Esophagus squamous epithelium (tissue), 5 donors: ENCODE results near the gene SANBR. TPM values are rescaled to one million over a fixed set of nuclear protein-coding genes. Genes with fewer than 3 reads are reported as not detected.
A peak's percentile ranks its signal among the peaks of the same experiment; 100 is the strongest.

Experiments
- DNase-seq: peaks from one replicate; lab custom pipeline; 2025; lab: John Stamatoyannopoulos, UW
- H3K27ac ChIP-seq, 4 donors: fragments of 200-600 bp; sonication (generic); one replicate each; pipeline ENCODE4 v1.5.1; 2016 to 2019; ENCODE audit warnings: mild to moderate bottlenecking in 1 of 4
- H3K27me3 ChIP-seq, 4 donors: fragments of 200-600 bp; sonication (generic); 1 replicate in 3 of 4; 2 replicates in 1 of 4; pipeline versions ENCODE4 v1.5.1 to v1.6.0; 2017 to 2021; ENCODE audit warnings: antibody characterized with exemption in 1 of 4
- H3K36me3 ChIP-seq, 3 donors: fragments of 200-600 bp; sonication (generic); one replicate each; pipeline ENCODE4 v1.5.1; 2016 to 2019
- H3K4me1 ChIP-seq, 3 donors: fragments of 200-600 bp; sonication (generic); one replicate each; pipeline ENCODE4 v1.5.1; 2017 to 2019
- H3K4me3 ChIP-seq, 4 donors: fragments of 200-600 bp; sonication (generic); 1 replicate in 3 of 4; 2 replicates in 1 of 4; pipeline ENCODE4 v1.5.1; 2016 to 2019; ENCODE audit warnings: mild to moderate bottlenecking in 2 of 4, moderate library complexity in 1 of 4
- H3K9me3 ChIP-seq, 3 donors: fragments of 200-600 bp; sonication (generic); one replicate each; pipeline ENCODE4 v1.5.1; 2016 to 2019
- CTCF ChIP-seq, 6 experiments: fragments of 450-650 bp in 4 of 6; fragments of 200-600 bp in 2 of 6; sonication (generic) in 2 of 6; IDR thresholded peaks; one replicate each; pipeline ENCODE4 v1.5.1; 2016 to 2019; ENCODE audit warnings: antibody characterized with exemption in 6 of 6, mild to moderate bottlenecking in 4 of 6, moderate library complexity in 4 of 6
- POLR2A ChIP-seq, 4 donors: fragments of 450-650 bp; IDR thresholded peaks; one replicate each; pipeline ENCODE4 v1.6.1; 2017; ENCODE audit warnings: antibody characterized with exemption in 4 of 4, mild to moderate bottlenecking in 4 of 4, moderate library complexity in 3 of 4
- WGBS, 2 donors: methylation state at CpG; one replicate each; pipeline ENCODE4 v1.1.5; 2018; 5-methylcytosine and 5-hydroxymethylcytosine counted together
- intact Hi-C: fragments of 100-400 bp; cut with DNase I; formaldehyde crosslinking; loops from one replicate; pipeline ENCODE4 v1.15.0; 2022
- total RNA-seq, 4 donors: library from RNA; depleted of rRNA; stranded (reverse); fragments of >200 nt; gene quantifications; one replicate each; pipeline ENCODE4 v1.1.0, GENCODE V29; 2016
- donor health status: DM: yes; HTN: yes; CAD: no.

The SANBR gene
- 1 to 10 TPM; 2.8 to 6.7 (median 5.2) TPM for total RNA-seq

- WGBS, 2 donors = 0% methylated on average over 7 to 19 of the region's 112 CpGs
- Histone ChIP-seq H3K4me1 (peaks cover 3 to 21% (median 4%) of the 10 kb centered on the region in 3 donors), H3K36me3 (peaks cover 0 to 10% (median 0%) of the 10 kb centered on the region in 3 donors), H3K27me3 (no peaks in the 10 kb centered on the region), H3K4me3 (peak within 1 kb of the TSS; percentile 83 to 99 (median 86)), H3K9me3 (no peaks in the 10 kb centered on the region), H3K27ac (peak within 1 kb of the TSS; percentile 87 to 95 (median 90))
- intact Hi-C loops = no loop called here
- DNase-seq = peak; percentile 38
- peak in 2 of 4 donors; percentile 62 to 86 for TF ChIP-seq POLR2A (IDR thresholded peaks at IDR 0.05)
- TF ChIP-seq CTCF (IDR thresholded peaks at IDR 0.05) = peak in 1 of 6 experiments; percentile 10
Measured at GRCh38 chr2:61065714-61066709, at the start of gene SANBR. SANBR (plus strand) TSS chr2:61065871; CDS start chr2:61070351, 4,480 bp downstream.

GRCh38 chr2:61015976-61016375, 49.7 kb upstream of the SANBR start:
- peaks cover 0 to 3% (median under 1%) of the 10 kb centered on the region in 3 donors for H3K36me3 ChIP-seq
- no peaks in the 10 kb centered on the region for H3K9me3 ChIP-seq
- TF ChIP-seq CTCF (IDR thresholded peaks at IDR 0.05) = no peak
- peak overlapping the region; percentile 88 to 96 (median 92) for H3K27ac ChIP-seq
- H3K4me1 ChIP-seq = peaks cover 10 to 71% (median 20%) of the 10 kb centered on the region in 3 donors
- H3K4me3 ChIP-seq = peak overlapping the region; percentile 63 to 94 (median 78)
- intact Hi-C loops = no loop called here
- 14 to 15% methylated on average over 2 of the region's 2 CpGs for WGBS, 2 donors
- no peak for DNase-seq
- H3K27me3 ChIP-seq = no peaks in the 10 kb centered on the region

DNA sequence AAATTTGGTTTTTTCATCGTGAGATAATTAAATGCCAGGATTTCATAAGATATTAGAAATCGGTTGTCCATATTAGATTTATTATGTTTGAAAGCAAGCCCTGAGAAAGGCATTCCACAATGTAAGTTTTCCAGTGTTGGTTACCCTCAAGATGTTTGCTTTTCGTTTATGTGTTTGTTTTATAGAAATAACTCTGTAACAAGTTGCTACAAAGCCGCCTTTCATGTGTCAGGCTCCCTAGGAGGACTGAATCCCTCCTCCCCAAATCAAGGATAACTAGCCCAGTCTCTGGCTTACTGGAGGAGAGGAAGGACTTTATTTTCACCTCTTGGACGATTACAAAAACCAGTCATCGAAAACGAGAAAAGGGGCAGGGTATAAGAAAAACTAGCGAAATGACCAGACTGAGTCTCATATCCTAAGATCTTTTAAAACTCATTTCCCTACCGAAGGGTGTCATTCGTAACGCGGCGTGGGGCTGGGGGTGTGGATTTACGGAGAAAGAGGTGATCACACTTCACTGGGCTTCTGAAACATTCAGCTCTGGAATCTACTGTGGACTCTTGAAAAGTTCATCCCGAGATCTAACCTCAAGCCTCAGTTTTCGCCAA, 49.2 kb upstream of the SANBR start:
- Histone ChIP-seq H3K4me1 (peaks cover 10 to 75% (median 20%) of the 10 kb centered on the region in 3 donors), H3K4me3 (peak overlapping the region; percentile 63 to 94 (median 78)), H3K9me3 (no peaks in the 10 kb centered on the region), H3K27ac (peak overlapping the region; percentile 88 to 96 (median 92)), H3K27me3 (no peaks in the 10 kb centered on the region), H3K36me3 (peaks cover 3 to 9% (median 5%) of the 10 kb centered on the region in 3 donors)
- 1 to 2% methylated on average over 15 to 16 of the region's 16 CpGs for WGBS, 2 donors
- no peak for TF ChIP-seq POLR2A (IDR thresholded peaks at IDR 0.05)
- no peak for DNase-seq
- intact Hi-C loops = no loop called here

GRCh38 chr2:61017003-61017555, 48.6 kb upstream of the SANBR start:
- DNase-seq = peak; percentile 44
- Histone ChIP-seq H3K9me3 (no peaks in the 10 kb centered on the region), H3K27ac (peak overlapping the region; percentile 88 to 96 (median 92)), H3K27me3 (no peaks in the 10 kb centered on the region), H3K4me3 (peak overlapping the region; percentile 63 to 94 (median 78)), H3K36me3 (peaks cover 3 to 14% (median 7%) of the 10 kb centered on the region in 3 donors), H3K4me1 (peaks cover 10 to 71% (median 20%) of the 10 kb centered on the region in 3 donors)
- intact Hi-C loops = no loop called here
- TF ChIP-seq POLR2A (IDR thresholded peaks at IDR 0.05) = no peak
- TF ChIP-seq CTCF (IDR thresholded peaks at IDR 0.05) = peak in 1 of 6 experiments; percentile 6
- 0 to 1% methylated on average over 21 to 27 of the region's 27 CpGs for WGBS, 2 donors

DNA sequence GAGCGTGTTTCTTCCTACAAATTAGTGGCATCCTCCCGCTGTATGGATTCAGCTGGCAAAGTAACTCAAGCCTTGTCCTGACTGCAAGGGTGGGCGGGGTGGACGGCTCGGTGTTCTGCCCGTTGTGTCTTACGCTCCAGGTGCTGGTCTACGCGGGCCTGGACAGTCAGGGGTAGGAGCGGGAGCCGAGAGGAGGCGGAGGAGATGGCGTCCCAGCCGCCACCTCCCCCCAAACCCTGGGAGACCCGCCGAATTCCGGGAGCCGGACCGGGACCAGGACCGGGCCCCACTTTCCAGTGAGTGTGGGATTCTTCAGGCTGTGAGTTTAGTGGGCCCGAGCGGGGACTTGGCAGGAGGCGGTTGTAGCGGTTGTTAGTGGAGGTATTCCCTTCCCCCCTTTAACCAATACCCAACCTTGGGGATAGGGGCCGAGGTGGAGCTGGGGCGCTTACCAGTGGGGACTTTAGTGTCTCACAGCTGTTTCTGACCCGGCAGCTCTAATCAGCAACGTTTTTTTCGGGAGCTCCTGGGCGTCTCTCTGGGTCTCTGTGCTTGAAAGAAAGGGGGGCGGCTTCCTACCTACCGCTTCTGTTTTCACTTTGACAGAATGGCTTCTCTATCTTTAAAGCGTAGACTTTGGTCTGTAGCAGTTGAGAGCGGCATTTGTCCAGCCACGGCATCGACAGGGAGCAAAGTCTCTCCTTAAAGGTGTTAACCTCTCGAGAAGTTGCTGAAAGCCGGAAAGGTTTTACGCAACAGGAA, 47.9 kb upstream of the SANBR start, which contains the start of the genes PEX13 and PUS10:
Gene PEX13, plus strand, starts transcription at position 165 of the 762 bp plus-strand sequence. Its CDS starts 40 bp downstream, at position 205.
Gene PUS10, minus strand, starts transcription at position 700 of the 762 bp plus-strand sequence. CDS start 6,365 bp downstream, outside the sequence.
- Histone ChIP-seq H3K27me3 (no peaks in the 10 kb centered on the region), H3K4me3 (peak within 1 kb of the TSS; percentile 63 to 94 (median 78)), H3K27ac (peak within 1 kb of the TSS; percentile 88 to 96 (median 92)), H3K4me1 (peaks cover 10 to 66% (median 20%) of the 10 kb centered on the region in 3 donors), H3K9me3 (no peaks in the 10 kb centered on the region), H3K36me3 (peaks cover 3 to 21% (median 7%) of the 10 kb centered on the region in 3 donors)
- WGBS, 2 donors = 0 to 1% methylated on average over 8 to 14 of the region's 39 CpGs
- intact Hi-C loops = no loop called here
- peak; percentile 22 for DNase-seq
- peak in 2 of 4 donors; percentile 67 to 80 for TF ChIP-seq POLR2A (IDR thresholded peaks at IDR 0.05)
- TF ChIP-seq CTCF (IDR thresholded peaks at IDR 0.05) = peak in 1 of 6 experiments; percentile 1
